Neutrophil (primary cell): ENCODE data around the gene SYN1.
A peak's percentile ranks its signal among the peaks of the same experiment; 100 is the strongest.

ENCODE experiments used
- H3K27ac ChIP-seq: fragments of 200-600 bp; sonication (generic); 2 replicates; pipeline ENCODE4 v1.5.1; 2016; ENCODE audit warnings: mild to moderate bottlenecking, moderate library complexity
- H3K27me3 ChIP-seq: fragments of 200-600 bp; sonication (generic); 2 replicates; pipeline ENCODE4 v1.6.0; 2016; ENCODE audit warnings: mild to moderate bottlenecking
- H3K36me3 ChIP-seq: fragments of 200-600 bp; sonication (generic); 2 replicates; pipeline ENCODE4 v1.5.1; 2017
- H3K4me1 ChIP-seq, 2 experiments: fragments of 200-600 bp in 1 of 2; sonication (generic) in 1 of 2; 1 replicate in 1 of 2; 2 replicates in 1 of 2; pipeline versions ENCODE4 v1.5.1 to v1.6.1; 2013 to 2016; ENCODE audit warnings: low read depth in 1 of 2, low read length in 1 of 2, mild to moderate bottlenecking in 1 of 2, moderate library complexity in 1 of 2; ENCODE audit not compliant: control insufficient read depth in 1 of 2, insufficient read depth in 1 of 2
- H3K4me3 ChIP-seq, 2 experiments: fragments of 200-600 bp in 1 of 2; sonication (generic) in 1 of 2; 1 replicate in 1 of 2; 2 replicates in 1 of 2; pipeline ENCODE4 v1.5.1; 2013 to 2016; ENCODE audit warnings: low read depth in 1 of 2, low read length in 1 of 2, mild to moderate bottlenecking in 1 of 2, moderate library complexity in 1 of 2
- H3K9me3 ChIP-seq: fragments of 200-600 bp; sonication (generic); 2 replicates; pipeline ENCODE4 v1.5.1; 2016
- TF ChIP-seq, protein P1 (sequence below): fragments of 200-600 bp; sonication (generic); IDR thresholded peaks from 2 replicates; pipeline ENCODE4 v1.5.1; 2016; ENCODE audit warnings: antibody characterized with exemption

The SYN1 gene

GRCh38 chrX:47570794-47571193 lies 48.9 kb downstream of the SYN1 start:
- H3K4me3 ChIP-seq, result no peak overlapping the region
- H3K4me1 ChIP-seq, result no peaks in the 10 kb centered on the region
- H3K36me3 ChIP-seq, result peaks cover 62% of the 10 kb centered on the region
- H3K27me3 ChIP-seq, result peaks cover 32% of the 10 kb centered on the region
- H3K27ac ChIP-seq, result no peak overlapping the region
- TF ChIP-seq, protein P1, sequence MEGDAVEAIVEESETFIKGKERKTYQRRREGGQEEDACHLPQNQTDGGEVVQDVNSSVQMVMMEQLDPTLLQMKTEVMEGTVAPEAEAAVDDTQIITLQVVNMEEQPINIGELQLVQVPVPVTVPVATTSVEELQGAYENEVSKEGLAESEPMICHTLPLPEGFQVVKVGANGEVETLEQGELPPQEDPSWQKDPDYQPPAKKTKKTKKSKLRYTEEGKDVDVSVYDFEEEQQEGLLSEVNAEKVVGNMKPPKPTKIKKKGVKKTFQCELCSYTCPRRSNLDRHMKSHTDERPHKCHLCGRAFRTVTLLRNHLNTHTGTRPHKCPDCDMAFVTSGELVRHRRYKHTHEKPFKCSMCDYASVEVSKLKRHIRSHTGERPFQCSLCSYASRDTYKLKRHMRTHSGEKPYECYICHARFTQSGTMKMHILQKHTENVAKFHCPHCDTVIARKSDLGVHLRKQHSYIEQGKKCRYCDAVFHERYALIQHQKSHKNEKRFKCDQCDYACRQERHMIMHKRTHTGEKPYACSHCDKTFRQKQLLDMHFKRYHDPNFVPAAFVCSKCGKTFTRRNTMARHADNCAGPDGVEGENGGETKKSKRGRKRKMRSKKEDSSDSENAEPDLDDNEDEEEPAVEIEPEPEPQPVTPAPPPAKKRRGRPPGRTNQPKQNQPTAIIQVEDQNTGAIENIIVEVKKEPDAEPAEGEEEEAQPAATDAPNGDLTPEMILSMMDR, result no peak
- H3K9me3 ChIP-seq, result no peaks in the 10 kb centered on the region

DNA sequence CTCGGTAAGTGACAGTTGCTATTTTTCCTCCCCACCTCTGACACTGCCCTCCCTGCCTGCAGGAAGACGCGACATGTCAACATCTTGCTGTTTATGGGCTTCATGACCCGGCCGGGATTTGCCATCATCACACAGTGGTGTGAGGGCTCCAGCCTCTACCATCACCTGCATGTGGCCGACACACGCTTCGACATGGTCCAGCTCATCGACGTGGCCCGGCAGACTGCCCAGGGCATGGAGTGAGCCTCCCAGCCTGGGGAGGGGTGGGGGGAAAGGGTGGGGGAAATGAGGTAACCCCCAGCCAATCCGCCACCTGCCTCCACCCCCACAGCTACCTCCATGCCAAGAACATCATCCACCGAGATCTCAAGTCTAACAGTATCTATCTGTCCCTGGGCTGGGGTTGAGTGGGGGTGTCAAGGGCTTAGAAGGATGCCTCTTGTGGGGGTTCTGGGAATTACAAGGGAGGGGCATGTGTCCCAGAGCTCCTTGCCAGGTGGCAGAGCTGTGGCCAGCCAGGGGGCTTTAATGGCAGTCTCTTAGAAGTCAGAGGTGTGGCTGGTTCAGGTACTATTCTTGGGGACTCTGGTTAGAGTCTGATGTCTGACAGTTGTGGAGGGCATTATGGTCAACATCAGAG lies 50.9 kb downstream of the SYN1 start:
- H3K27ac ChIP-seq, result no peak overlapping the region
- no peak overlapping the region for H3K4me3 ChIP-seq
- H3K9me3 ChIP-seq, result no peaks in the 10 kb centered on the region
- TF ChIP-seq, protein P1, result peak; percentile 44
- H3K27me3 ChIP-seq, result peaks cover 12% of the 10 kb centered on the region
- peaks cover 79% of the 10 kb centered on the region for H3K36me3 ChIP-seq
- H3K4me1 ChIP-seq, result no peaks in the 10 kb centered on the region

DNA sequence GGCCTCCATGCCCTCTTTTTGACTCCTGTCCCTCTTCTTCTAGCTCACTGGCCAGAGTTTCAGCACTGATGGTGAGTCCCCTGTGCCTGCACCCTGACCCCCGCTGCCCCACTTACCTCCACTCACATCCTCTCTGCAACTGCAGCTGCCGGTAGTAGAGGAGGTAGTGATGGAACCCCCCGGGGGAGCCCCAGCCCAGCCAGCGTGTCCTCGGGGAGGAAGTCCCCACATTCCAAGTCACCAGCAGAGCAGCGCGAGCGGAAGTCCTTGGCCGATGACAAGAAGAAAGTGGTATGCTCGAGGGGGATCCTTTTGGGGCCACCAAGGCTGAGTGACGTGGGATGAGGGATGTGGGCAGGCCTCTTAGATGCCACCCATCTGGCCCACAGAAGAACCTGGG lies 52.8 kb downstream of the SYN1 start:
- H3K4me1 ChIP-seq, result peaks cover 3 to 10% of the 10 kb centered on the region in 2 experiments
- TF ChIP-seq, protein P1, result no peak
- H3K27ac ChIP-seq, result no peak overlapping the region
- no peak overlapping the region for H3K4me3 ChIP-seq
- H3K36me3 ChIP-seq, result peaks cover 86% of the 10 kb centered on the region
- H3K9me3 ChIP-seq, result no peaks in the 10 kb centered on the region
- H3K27me3 ChIP-seq, result no peaks in the 10 kb centered on the region

DNA sequence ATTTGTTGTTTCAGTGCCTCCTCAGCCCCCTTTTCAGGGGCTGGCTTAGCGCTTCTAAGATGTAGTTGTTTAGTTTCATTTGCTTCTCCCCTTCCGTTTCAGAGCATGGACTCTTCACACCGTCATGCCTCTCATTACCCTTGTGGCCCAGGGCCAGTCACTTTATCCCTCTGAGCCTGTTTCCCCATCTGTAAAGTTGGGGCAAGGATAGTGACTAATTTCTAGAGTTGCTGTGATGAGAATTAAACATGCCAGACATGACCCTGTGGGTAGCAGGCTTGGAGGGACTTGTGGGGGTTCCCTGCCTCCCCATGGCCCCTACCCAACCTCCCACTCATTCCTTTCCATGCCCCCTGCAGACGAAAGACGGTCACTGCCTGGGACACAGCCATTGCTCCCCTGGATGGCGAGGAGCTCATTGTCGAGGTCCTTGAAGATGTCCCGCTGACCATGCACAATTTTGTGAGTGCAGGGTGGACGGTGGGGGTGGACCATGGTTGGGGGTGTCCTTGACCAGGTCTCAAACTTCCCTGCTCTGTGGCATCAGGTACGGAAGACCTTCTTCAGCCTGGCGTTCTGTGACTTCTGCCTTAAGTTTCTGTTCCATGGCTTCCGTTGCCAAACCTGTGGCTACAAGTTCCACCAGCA lies 55.1 kb downstream of the SYN1 start:
- Histone ChIP-seq H3K4me1 (peaks cover 11 to 14% of the 10 kb centered on the region in 2 experiments), H3K27ac (peak overlapping the region; percentile 5), H3K27me3 (no peaks in the 10 kb centered on the region), H3K4me3 (no peak overlapping the region), H3K9me3 (no peaks in the 10 kb centered on the region), H3K36me3 (peaks cover 63% of the 10 kb centered on the region)
- TF ChIP-seq, protein P1, result no peak

GRCh38 chrX:47563801-47564315 lies 55.8 kb downstream of the SYN1 start:
- H3K27ac ChIP-seq, result no peak overlapping the region
- H3K36me3 ChIP-seq, result peaks cover 56% of the 10 kb centered on the region
- H3K9me3 ChIP-seq, result no peaks in the 10 kb centered on the region
- H3K27me3 ChIP-seq, result no peaks in the 10 kb centered on the region
- no peak overlapping the region for H3K4me3 ChIP-seq
- TF ChIP-seq, protein P1, result no peak
- peaks cover 11 to 14% of the 10 kb centered on the region in 2 experiments for H3K4me1 ChIP-seq
